GM18499 (cell line): ENCODE measurements around the gene NONO.
"Not testable (repeated sequence)": the region's sequence is repeated elsewhere in the genome, so short reads cannot be mapped to it uniquely, and the experiment has no call there.

Experiments used
- ATAC-seq: cut with Tn5 transposase; IDR thresholded peaks from one replicate; pipeline ENCODE4 v1.9.1; 2021; ENCODE audit warnings: moderate number of reproducible peaks; ENCODE audit not compliant: insufficient read depth, unreplicated experiment

Gene NONO

GRCh38 chrX:71283403-71284143, at the start of gene NONO:
Gene NONO (plus strand): TSS chrX:71283635. CDS start chrX:71290638, 7,003 bp downstream.
- ATAC-seq: peak; percentile 71

GRCh38 chrX:71235482-71235881, 48.0 kb upstream of the NONO start:
- ATAC-seq: no peak

DNA sequence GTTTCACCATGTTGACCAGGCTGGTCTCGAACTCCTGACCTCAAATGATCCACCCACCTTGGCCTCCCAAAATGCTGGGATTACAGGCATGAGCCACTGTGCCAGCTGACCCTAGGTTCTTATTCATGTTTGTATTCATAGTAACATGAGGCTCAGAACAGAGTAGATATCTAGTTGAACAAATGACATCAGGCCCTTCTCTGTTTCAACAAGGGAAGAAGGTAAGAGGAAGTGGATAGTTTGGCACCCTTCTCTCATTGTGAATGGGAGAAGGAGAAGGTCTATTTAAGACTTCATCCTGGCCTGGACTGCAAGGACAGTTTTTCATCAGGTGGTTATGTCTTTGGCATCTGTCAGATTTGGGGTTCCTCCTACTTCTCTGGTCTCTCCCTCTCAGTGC, 46.6 kb upstream of the NONO start:
- ATAC-seq: no peak

- ATAC-seq: no peak
Observed at GRCh38 chrX:71239781-71240180, 43.7 kb upstream of the NONO start.

DNA sequence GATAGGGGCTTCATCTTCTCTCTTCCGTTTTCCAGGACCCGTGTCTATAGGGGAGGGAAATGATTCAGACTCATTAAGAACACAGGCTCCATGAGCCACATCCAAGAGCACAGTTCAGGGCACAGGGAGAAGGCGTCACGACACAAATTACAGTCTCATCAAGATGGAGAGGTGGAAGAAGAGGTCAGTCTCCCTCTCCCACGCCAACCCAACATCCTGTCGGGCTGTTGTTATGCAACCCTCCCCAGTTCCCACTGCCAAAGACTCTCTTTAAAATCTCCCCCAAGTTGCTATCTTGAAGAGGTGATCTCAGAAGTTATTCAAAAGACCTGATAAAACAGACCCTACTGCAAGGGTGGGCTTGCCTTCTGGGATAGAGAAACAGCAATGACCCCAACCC, 42.1 kb upstream of the NONO start:
- ATAC-seq: no peak

DNA sequence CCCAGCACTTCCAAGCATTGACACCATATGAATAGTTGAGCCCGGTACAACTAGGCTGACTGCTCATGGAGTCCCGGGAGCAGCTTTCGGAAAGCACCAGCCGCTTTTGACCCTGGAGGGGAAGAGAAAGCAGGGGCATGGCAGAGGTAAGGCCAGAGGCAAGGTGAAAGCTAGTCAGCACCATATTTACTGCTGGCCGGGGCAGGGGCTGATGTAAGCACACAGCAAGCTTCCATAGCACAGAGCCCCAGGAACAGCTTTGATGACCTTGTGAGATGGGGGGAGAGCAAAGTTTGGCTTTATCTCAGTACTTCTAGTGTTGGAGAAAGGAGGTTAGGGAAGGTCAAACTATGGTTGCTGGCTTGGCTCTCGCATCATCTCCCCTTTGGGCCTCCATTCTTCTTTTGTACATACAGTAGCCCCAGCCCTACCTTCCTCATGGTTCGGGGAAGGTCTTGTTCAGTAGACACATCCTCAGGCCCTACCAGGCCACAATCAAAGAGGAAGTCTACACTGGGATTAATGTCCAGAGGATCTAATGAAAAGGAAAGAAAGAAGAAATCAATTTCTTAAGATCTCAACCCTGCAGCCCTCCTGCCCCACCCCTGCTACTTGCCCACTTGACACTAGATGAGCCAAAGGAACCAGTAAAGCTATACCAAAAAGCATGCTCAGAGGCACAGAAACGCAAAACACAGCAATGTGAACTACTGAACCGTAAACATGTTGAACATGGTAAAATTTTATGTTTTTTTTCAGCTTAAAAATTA, 38.9 kb upstream of the NONO start:
- ATAC-seq: no peak

- ATAC-seq: no peak
Observed at GRCh38 chrX:71245159-71245558, 38.3 kb upstream of the NONO start.

DNA sequence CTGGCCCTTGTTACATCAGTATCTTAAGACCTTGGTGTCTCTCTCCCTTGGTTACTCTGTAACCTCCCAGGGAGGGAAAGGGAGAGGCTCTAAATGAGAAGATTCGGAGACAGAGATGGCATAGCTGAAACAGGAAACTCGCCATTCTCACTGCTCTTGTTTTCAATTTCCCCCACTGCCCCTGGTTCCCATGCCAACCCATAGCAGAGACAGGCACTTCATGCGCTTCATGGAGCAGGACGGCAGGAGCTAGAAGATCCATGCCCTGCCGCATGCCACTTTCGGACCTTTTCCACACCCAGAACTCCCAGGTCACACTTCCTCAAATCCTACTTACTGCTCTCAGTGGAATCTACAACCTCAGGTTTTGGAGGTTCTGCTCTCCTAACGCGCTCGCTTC, 32.6 kb upstream of the NONO start:
- ATAC-seq: no peak

GRCh38 chrX:71251466-71251973, 31.9 kb upstream of the NONO start:
- no peak for ATAC-seq

- no peak for ATAC-seq
Observed at GRCh38 chrX:71252221-71252620, 31.2 kb upstream of the NONO start.

DNA sequence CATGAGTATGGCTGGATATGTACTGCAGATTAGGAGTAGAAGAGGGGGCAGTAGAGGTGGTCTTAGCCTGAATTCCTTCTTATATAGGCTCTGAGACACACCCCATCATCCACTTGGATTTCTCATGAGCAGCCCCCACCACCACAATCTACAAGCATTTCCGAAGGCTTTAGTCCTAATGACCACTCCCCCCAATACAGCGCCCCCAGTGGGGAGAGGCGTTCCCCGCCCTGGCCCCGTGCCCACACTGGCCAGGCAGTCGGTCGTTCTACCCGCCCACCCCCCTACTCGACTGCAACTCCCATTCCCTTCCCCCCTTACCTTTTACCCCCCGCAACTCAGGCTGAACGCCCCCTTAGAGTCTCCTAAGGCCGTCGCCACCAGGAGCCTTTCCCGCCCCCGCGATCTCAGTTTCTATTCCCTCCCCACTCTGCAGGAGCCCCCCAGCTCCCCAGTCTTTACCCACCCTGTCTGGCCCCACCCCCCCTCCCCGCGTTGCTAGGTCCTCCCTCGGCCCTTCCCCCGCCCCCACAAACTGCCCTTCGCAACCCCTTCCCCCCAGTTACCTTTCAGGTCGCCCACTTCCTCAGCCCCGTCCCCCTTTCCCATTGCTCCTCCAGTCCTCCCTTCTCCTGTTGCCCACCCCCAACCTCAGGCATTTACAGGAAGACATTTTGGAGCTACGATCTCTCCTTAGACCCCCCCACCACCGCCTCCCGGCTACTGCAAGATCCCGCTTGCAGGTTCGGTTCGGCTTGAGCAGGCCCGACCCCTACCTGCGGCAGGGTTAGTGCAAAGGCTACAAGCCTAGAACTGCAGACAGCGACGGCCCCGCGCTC, 30.0 kb upstream of the NONO start:
- ATAC-seq: no peak

DNA sequence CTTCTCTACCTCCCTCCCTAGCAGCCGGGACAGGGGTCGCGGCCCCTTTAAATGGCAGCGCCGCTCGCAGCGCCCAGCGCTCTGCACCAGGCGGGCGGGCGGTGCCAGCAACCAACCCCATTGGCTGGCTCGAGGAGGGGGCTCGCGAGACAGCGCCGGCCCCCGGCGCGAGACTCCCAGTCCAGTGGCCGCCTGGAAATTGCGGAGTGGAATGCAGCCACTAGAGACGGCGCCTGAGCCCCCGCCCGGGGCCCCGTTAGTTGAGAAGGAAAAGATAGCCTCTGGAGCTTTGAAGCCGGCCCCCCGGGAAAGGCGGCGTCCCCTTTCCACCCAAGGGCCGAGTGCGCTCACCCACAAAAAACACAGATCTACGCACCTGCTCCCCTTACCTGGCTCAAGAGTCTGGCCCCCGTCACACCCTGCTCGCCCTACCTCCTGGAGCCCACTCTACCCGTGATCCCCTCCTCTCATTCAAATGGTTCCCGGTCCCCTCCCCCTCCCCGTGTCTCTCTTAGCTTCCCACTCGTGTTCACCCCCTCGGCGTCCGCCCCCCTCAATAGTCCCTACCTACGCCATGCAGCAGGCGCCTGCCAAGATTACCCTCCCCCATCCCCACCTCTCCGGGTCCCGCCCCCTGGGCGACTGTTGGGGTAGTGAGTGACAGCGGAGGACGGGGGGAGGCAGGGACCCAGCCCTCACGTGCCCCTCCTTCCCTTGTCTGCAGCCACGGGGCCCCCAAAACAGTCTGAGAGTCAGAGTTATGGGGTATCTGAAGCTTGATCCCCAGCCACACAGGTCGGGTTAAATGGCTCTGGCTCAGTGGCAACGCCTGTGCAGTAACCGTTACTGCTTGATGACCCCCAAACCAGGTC, 29.1 kb upstream of the NONO start, which contains the start of gene ZMYM3:
TSS of gene ZMYM3 (minus strand) at position 49 of the 872 bp plus-strand sequence. CDS start 885 bp downstream, outside the sequence.
- no peak for ATAC-seq

GRCh38 chrX:71256051-71256450, 27.4 kb upstream of the NONO start:
- no peak for ATAC-seq

DNA sequence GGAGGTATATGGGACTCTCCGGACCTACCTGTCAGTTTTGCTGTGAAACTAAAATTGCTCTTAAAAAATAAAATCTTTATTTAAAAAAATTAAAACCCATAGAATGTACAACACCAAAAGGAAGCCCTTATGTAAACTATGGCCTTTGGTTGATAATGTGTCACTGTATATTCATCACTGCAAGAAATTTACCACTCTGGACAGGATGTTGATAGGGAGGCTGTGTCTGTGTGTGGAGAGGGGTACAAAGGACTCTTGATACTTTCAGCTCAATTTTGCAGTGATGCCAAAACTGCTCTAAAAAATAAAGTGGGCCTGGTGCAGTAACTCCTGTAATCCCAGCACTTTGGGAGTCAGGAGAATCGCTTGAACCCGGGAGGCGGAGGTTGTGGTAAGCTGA, 26.6 kb upstream of the NONO start:
- no peak for ATAC-seq

- not testable (repeated sequence) for ATAC-seq
Observed at GRCh38 chrX:71268624-71269023, 14.8 kb upstream of the NONO start.

GRCh38 chrX:71269801-71270395, 13.5 kb upstream of the NONO start:
- no peak for ATAC-seq

- not testable (repeated sequence) for ATAC-seq
Observed at GRCh38 chrX:71272313-71272712, 11.1 kb upstream of the NONO start.

DNA sequence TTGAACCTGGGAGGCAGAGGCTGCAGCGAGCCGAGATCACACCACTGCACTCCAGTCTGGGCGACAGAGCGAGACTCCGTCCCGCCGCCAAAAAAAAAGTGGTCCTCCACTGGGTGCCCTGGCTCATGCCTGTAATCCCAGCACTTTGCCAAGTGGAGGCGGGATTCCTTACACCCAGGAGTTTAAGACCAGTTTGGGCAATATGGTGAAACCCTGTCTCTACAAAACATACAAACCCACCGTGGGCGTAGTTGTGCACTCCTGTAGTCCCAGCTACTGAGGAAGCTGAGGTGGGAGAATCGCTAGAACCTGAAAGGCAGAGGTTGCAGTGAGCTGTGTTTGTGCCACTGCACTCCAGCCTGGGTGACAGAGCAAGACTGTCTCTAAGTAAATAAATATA, 2.1 kb upstream of the NONO start:
- not testable (repeated sequence) for ATAC-seq
